ENCODE results near the gene MPZL1.

The MPZL1 gene

DNA sequence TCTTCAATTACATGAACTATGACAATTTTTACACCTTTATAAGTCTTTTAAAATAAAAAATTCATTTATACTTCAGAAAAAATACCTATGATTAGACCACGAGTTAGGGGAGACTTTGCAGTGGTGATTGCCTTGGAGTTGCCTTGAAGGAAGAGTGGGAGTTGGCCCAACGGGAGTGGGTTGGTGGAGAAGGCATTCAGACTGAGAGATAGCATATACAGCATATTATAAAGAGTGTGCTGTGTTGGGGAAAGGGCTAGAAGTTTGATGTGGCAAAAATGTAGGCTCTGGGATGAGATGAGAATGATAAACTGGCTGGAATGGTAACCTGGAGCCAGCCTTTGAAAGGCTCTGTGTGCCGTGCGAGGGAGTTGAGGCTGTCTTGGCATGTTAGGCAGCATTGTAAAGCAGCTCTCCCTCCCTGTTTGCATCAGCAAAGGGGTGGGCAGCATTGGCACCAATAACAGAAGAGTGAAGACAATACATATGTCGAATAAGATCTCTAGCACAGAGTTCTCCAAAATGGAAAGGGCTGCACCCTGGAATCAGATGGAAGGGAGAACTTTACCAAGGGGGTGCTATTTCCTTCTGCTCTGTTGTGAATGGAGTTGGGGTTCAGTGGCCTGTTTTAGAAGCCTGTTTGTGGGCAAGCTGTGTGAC lies 24.4 kb downstream of the MPZL1 start:
- no peak overlapping the region for H3K9ac ChIP-seq (ENCODE audit: low read depth, low read length)
- ATAC-seq (ENCODE audit: insufficient read depth, low read depth) (no peak), DNase-seq (no peak)
- H3K27ac ChIP-seq (ENCODE audit: low read length): no peak overlapping the region
- H3K9me3 ChIP-seq (ENCODE audit: insufficient read depth, low read length, severe bottlenecking): no peaks in the 10 kb centered on the region
- no peaks in the 10 kb centered on the region; the same call in 1 of the 2 replicates for H4K20me1 ChIP-seq (ENCODE audit: insufficient read depth, low read length)
- H3K4me1 ChIP-seq (ENCODE audit: insufficient read depth, low read length): no peaks in the 10 kb centered on the region
- H3K4me3 ChIP-seq (ENCODE audit: low read depth in 1 of 2, low read length in 2 of 2): no peak overlapping the region
- H3K79me2 ChIP-seq (ENCODE audit: insufficient read depth, low read length): peaks cover 90% of the 10 kb centered on the region
- no peaks in the 10 kb centered on the region for H3K27me3 ChIP-seq (ENCODE audit: insufficient read depth, low read length, poor library complexity)
- peaks cover 3% of the 10 kb centered on the region; the same call in 1 of the 2 replicates for H3K36me3 ChIP-seq (ENCODE audit: insufficient read depth, low read length)
- TF ChIP-seq EZH2 (IDR thresholded peaks at IDR 0.05; ENCODE audit: borderline replicate concordance, low read depth, low read length, severe bottlenecking): no peak
- TF ChIP-seq CTCF (IDR thresholded peaks at IDR 0.05; ENCODE audit: borderline replicate concordance, extremely low read depth, low read length, poor library complexity, severe bottlenecking): no peak
- no peak overlapping the region for H3K4me2 ChIP-seq (ENCODE audit: insufficient read depth, low read length)
- H2AFZ ChIP-seq (ENCODE audit: low read depth, low read length): no peak overlapping the region

DNA sequence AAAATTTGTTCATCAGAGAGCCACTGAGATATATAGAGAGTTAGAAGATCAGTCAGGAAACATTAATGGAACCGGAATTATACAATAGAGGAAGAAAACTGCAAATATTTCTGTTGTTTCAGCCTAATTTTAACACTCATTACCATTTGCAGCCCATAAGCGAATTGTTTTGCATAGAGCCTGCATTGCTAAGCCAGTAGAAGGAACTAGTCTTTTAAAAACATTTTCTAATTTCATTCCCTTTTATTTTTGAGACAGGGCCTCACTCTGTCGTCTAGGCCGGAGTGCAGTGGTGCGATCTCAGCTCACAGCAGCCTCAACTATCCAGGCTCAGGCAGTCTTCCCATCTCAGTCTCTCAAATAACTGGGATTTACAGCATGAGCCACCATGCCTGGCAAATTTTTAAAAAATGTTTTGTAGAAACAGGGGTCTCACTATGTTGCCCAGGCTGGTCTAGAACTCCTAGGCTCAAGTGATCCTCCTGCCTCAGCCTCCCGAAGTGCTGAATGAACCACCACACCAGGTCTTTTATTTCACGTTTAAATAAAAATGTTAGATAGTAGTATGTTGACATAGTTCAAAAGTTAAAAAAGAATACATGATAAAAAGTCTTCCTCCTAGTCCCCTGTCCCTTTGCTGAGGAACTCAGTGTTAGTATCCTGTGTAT lies 25.3 kb downstream of the MPZL1 start:
- ATAC-seq (ENCODE audit: insufficient read depth, low read depth) (no peak), DNase-seq (no peak)
- no peak overlapping the region for H3K4me2 ChIP-seq (ENCODE audit: insufficient read depth, low read length)
- no peak overlapping the region for H3K9ac ChIP-seq (ENCODE audit: low read depth, low read length)
- peaks cover 3% of the 10 kb centered on the region; the same call in 1 of the 2 replicates for H3K36me3 ChIP-seq (ENCODE audit: insufficient read depth, low read length)
- H4K20me1 ChIP-seq (ENCODE audit: insufficient read depth, low read length): no peaks in the 10 kb centered on the region; the same call in 1 of the 2 replicates
- H3K4me1 ChIP-seq (ENCODE audit: insufficient read depth, low read length): peaks cover 3% of the 10 kb centered on the region; the same call in 1 of the 2 replicates
- H3K27me3 ChIP-seq (ENCODE audit: insufficient read depth, low read length, poor library complexity): no peaks in the 10 kb centered on the region
- TF ChIP-seq EZH2 (IDR thresholded peaks at IDR 0.05; ENCODE audit: borderline replicate concordance, low read depth, low read length, severe bottlenecking) (no peak), CTCF (IDR thresholded peaks at IDR 0.05; ENCODE audit: borderline replicate concordance, extremely low read depth, low read length, poor library complexity, severe bottlenecking) (no peak)
- H3K27ac ChIP-seq (ENCODE audit: low read length): no peak overlapping the region
- H3K4me3 ChIP-seq (ENCODE audit: low read depth in 1 of 2, low read length in 2 of 2): no peak overlapping the region
- peaks cover 86% of the 10 kb centered on the region for H3K79me2 ChIP-seq (ENCODE audit: insufficient read depth, low read length)
- no peak overlapping the region for H2AFZ ChIP-seq (ENCODE audit: low read depth, low read length)
- no peaks in the 10 kb centered on the region for H3K9me3 ChIP-seq (ENCODE audit: insufficient read depth, low read length, severe bottlenecking)

DNA sequence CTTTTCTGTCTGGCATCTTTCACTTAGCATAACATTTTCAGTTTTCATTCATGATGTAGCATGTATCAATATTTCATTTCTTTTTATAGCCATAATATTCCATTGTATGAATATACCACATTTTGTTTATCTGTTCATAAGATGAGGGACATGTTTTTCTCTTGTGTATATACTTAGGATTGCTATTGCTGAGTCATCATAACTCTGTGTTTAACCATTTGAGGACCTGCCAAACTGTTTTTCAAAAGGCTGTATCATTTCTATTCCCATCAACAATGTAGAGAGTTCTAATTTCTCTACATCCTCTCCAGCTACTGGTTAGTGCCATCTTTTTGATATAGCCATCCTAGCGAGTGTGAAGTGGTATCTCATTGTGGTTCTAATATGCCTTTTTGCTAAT lies 26.2 kb downstream of the MPZL1 start:
- DNase-seq (no peak), ATAC-seq (ENCODE audit: insufficient read depth, low read depth) (no peak)
- H3K9ac ChIP-seq (ENCODE audit: low read depth, low read length): no peak overlapping the region
- no peak overlapping the region for H3K4me3 ChIP-seq (ENCODE audit: low read depth in 1 of 2, low read length in 2 of 2)
- H3K27me3 ChIP-seq (ENCODE audit: insufficient read depth, low read length, poor library complexity): no peaks in the 10 kb centered on the region
- peaks cover 3% of the 10 kb centered on the region; the same call in 1 of the 2 replicates for H3K36me3 ChIP-seq (ENCODE audit: insufficient read depth, low read length)
- no peaks in the 10 kb centered on the region for H3K9me3 ChIP-seq (ENCODE audit: insufficient read depth, low read length, severe bottlenecking)
- H3K27ac ChIP-seq (ENCODE audit: low read length): no peak overlapping the region
- H4K20me1 ChIP-seq (ENCODE audit: insufficient read depth, low read length): peaks cover 3% of the 10 kb centered on the region; the same call in 1 of the 2 replicates
- no peak overlapping the region for H3K4me2 ChIP-seq (ENCODE audit: insufficient read depth, low read length)
- H3K79me2 ChIP-seq (ENCODE audit: insufficient read depth, low read length): peaks cover 87% of the 10 kb centered on the region
- H2AFZ ChIP-seq (ENCODE audit: low read depth, low read length): no peak overlapping the region
- H3K4me1 ChIP-seq (ENCODE audit: insufficient read depth, low read length): peaks cover 8% of the 10 kb centered on the region; the same call in 1 of the 2 replicates
- TF ChIP-seq CTCF (IDR thresholded peaks at IDR 0.05; ENCODE audit: borderline replicate concordance, extremely low read depth, low read length, poor library complexity, severe bottlenecking): no peak
- no peak for TF ChIP-seq EZH2 (IDR thresholded peaks at IDR 0.05; ENCODE audit: borderline replicate concordance, low read depth, low read length, severe bottlenecking)

Measured in DND-41 (cell line).